ENCODE data around the gene RBM20.

The RBM20 gene

GRCh38 chr10:110822712-110823311 lies 178.7 kb downstream of the RBM20 start:
- in situ Hi-C loops (cut with MboI; ENCODE audit: low pct_unique_long_range_greater_than_20kb, low sequenced_read_pairs, unreplicated experiment) = no loop called here

GRCh38 chr10:110824152-110824441 lies 180.0 kb downstream of the RBM20 start:
- DNase-seq (ENCODE audit: low spot score) = no peak
- no peak for TF ChIP-seq CTCF (IDR thresholded peaks at IDR 0.05; ENCODE audit: extremely low read depth, insufficient read depth, missing control alignments)
- in situ Hi-C loops (cut with MboI; ENCODE audit: low pct_unique_long_range_greater_than_20kb, low sequenced_read_pairs, unreplicated experiment) = no loop called here

More at GRCh38 chr10:110822712-110823311, 178.7 kb downstream of the RBM20 start:
- DNase-seq (ENCODE audit: low spot score) = no peak
- TF ChIP-seq CTCF (IDR thresholded peaks at IDR 0.05; ENCODE audit: extremely low read depth, insufficient read depth, missing control alignments) = no peak

- in situ Hi-C loops (cut with MboI; ENCODE audit: low pct_unique_long_range_greater_than_20kb, low sequenced_read_pairs, unreplicated experiment) = no loop called here
- no peak for TF ChIP-seq CTCF (IDR thresholded peaks at IDR 0.05; ENCODE audit: extremely low read depth, insufficient read depth, missing control alignments)
- DNase-seq (ENCODE audit: low spot score) = no peak
These were observed 180.5 kb downstream of the RBM20 start for GRCh38 chr10:110824660-110825059.

GRCh38 chr10:110825508-110825907 lies 181.4 kb downstream of the RBM20 start:
- in situ Hi-C loops (cut with MboI; ENCODE audit: low pct_unique_long_range_greater_than_20kb, low sequenced_read_pairs, unreplicated experiment) = no loop called here
- DNase-seq (ENCODE audit: low spot score) = no peak
- no peak for TF ChIP-seq CTCF (IDR thresholded peaks at IDR 0.05; ENCODE audit: extremely low read depth, insufficient read depth, missing control alignments)

GRCh38 chr10:110827410-110827809 lies 183.3 kb downstream of the RBM20 start:
- TF ChIP-seq CTCF (IDR thresholded peaks at IDR 0.05; ENCODE audit: extremely low read depth, insufficient read depth, missing control alignments) = no peak
- DNase-seq (ENCODE audit: low spot score) = no peak
- in situ Hi-C loops (cut with MboI; ENCODE audit: low pct_unique_long_range_greater_than_20kb, low sequenced_read_pairs, unreplicated experiment) = no loop called here

- no peak for TF ChIP-seq CTCF (IDR thresholded peaks at IDR 0.05; ENCODE audit: extremely low read depth, insufficient read depth, missing control alignments)
- DNase-seq (ENCODE audit: low spot score) = no peak
- in situ Hi-C loops (cut with MboI; ENCODE audit: low pct_unique_long_range_greater_than_20kb, low sequenced_read_pairs, unreplicated experiment) = no loop called here
These were observed 183.7 kb downstream of the RBM20 start for GRCh38 chr10:110827875-110828274.

GRCh38 chr10:110828525-110828924 lies 184.4 kb downstream of the RBM20 start:
- no peak for TF ChIP-seq CTCF (IDR thresholded peaks at IDR 0.05; ENCODE audit: extremely low read depth, insufficient read depth, missing control alignments)
- in situ Hi-C loops (cut with MboI; ENCODE audit: low pct_unique_long_range_greater_than_20kb, low sequenced_read_pairs, unreplicated experiment) = no loop called here
- DNase-seq (ENCODE audit: low spot score) = no peak
